ENCODE results near the gene MRPS31.
A peak's percentile ranks its signal among the peaks of the same experiment; 100 is the strongest.
"Not testable (repeated sequence)": the region's sequence is repeated elsewhere in the genome, so short reads cannot be mapped to it uniquely, and the experiment has no call there.

Gene MRPS31

DNA sequence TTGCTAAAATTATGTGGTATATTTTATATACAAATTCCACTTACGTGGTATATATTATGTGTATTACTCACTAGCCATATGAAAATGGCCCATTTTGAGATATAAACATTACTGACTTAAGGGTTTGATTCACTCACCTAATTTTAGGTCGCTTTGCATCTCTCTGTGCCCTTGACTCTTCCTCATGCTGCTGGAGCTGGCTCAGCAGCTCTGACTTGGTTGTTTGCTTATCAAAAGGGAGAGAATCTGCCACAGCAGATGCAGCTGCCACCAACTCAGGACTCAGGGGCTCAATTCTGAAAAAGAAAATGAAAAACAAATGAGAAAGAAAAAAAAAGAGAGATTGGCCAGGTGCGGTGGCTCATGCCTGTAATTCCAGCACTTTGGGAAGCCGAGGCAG lies 12.2 kb downstream of the MRPS31 start:
- no peak for DNase-seq

DNA sequence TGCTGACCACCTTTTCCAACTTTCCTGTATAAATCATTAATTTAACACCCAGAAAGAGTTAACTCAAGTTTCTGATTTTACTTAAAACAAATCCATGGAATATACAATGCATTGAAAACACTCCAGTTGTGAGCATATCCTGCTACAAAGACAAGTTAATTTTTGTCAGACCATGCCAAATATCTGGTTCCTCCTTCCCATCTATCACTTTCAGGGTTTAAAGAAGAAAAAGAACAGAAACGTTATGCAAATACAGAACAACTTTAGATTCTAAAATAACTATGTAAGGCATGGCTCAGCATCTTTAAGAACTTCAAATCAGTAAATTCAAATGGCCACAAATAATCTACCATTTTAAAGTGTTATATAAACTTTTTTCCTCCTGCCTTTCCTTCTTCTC lies 14.9 kb downstream of the MRPS31 start:
- no peak for DNase-seq

DNA sequence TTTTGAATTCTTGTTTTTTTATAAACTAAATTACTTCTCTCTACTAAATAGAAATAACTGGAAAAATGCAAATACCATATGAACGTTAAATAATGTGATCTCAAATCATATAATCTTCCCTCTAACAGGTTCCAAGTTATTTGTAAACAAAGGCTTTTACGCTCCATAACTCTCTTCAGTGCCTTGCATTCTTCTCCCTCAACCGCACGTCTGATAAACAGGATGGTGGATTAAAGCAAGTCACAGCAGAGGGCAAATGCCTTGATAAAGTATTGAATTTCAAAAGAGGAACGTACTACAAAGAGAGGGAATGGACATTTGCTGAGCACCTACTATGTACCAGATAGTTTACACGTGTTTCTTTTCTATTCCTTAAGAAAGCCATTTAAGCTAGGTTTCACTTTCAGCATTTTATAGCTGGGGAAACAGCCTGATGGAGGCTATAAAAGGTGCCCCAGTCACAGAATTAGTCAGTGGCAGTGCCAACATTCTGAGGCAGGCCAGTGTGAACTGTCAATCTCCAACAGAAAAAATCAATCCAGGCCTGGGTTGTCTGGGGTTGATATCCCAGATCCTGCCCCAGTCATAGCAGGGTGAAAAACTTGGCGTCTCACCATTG lies 15.8 kb downstream of the MRPS31 start:
- DNase-seq, result no peak

- DNase-seq, result no peak
Measured at GRCh38 chr13:40749327-40749726, 21.7 kb downstream of the MRPS31 start.

GRCh38 chr13:40735232-40735548 lies 35.8 kb downstream of the MRPS31 start:
- DNase-seq, result not testable (repeated sequence)

- DNase-seq, result not testable (repeated sequence)
Measured at GRCh38 chr13:40734536-40735231, 36.3 kb downstream of the MRPS31 start.

- no peak for DNase-seq
Measured at GRCh38 chr13:40732658-40733057, 38.3 kb downstream of the MRPS31 start.

DNA sequence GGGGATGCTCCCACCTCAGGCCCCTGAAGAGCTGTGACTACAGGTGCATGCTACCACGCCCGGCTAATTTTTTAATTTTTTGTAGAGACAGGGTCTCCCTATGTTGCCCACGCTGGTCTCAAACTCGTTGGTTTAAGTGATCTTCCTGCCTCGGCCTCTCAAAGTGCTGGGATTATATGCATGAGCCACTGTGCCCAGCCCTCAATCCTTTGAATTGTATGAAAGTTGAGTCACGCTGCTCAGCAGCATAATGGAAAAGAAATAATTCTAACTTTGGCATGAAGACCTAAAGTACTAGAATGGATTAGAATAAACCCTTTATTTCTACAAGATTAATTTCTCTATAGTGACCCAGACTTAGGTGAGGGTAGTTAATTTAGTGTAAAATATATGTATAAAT lies 42.4 kb downstream of the MRPS31 start:
- DNase-seq, result no peak

DNA sequence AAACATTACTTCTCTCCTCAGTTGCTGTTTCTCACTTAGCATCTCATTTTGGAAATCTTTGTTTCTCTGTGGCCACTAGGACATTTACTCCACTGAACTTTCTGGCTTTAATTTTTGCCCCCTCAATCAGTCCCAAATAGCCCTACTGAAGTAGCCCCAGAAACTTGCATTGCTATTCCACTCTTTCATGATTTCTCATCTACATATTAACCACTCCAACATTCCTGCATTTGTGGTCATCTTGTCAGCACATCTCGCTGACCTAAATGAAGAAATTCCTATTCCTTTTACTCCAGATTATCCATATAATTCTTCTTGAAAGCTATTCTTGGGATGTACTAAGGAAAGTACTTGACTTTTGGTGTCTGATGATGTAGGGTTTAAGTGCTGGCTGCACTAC lies 56.6 kb downstream of the MRPS31 start:
- not testable (repeated sequence) for DNase-seq

DNA sequence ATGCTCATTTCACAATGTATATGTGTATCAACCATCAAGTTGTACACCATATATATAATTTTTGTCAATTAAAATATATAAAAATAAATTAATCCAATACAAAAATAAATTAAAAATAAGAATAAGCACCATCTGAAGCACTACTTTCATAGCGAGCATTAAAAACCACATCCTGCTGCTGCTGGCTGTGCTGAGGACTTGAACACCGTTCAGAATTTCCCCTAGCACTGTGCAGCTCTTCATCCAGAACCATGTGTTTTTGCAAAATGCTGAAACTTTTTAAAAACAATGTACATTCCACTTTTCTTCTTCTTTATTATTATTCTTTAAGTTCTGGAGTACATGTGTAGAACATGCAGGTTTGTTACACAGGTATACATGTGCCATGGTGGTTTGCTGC lies 64.6 kb downstream of the MRPS31 start:
- DNase-seq, result no peak

GRCh38 chr13:40697711-40698110 lies 73.3 kb downstream of the MRPS31 start:
- DNase-seq, result no peak

DNA sequence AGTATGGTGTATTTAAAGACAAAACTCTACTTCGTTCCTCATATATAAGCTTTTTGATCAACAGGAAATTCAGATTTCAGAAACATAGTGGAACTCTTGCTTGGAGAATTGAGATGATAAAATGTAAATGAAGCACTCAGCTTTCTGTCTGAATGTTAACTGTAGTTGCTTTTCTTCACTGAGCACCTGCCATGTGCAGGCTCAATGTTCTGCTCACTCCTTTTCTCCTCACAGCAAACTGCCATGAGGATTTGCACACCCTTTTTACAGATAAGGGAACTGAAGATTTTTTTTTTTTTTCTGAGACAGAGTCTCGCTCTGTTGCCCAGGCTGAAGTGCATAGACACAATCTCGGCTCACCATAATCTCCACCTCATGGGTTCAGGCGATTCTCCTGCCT lies 76.6 kb downstream of the MRPS31 start:
- DNase-seq, result no peak

DNA sequence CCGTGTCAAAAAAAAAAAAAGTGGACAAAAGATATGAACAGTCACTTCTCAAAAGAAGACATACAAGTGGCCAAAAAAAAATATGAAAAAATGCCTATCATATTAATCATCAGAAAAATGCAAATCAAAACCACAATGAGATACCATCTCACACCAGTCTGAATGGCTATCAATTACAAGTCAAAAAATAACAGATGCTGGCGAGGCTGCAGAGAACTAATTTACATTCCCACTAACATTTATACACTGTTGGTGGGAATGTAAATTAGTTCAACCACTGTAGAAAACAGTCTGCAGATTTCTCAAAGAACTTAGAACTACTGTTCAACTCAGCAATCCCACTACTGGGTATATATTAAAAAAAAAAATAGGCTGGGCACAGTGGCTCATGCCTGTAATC lies 78.0 kb downstream of the MRPS31 start:
- DNase-seq, result no peak

DNA sequence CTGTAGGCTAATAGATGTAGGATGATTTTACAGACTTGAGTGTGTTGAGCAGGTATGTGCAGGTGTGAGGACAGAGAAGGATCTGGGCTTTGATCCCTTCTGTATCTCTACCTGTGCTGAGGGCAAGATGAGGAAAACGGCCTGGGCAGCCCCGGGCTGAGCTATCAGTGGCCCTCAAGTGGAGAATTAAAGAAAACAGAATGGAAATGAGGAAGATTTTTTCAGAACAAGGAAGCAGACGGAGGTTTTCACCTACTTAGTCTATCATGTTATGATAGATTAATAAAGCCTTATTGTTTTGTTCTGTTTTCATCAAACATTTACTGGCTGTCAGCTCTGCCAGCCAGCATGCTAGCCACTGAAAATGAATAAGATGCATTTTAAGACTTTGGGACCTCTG lies 82.2 kb downstream of the MRPS31 start:
- DNase-seq, result no peak

- DNase-seq, result peak; percentile 13
Measured at GRCh38 chr13:40682449-40683240, 88.3 kb downstream of the MRPS31 start.

GRCh38 chr13:40681341-40682146 lies 89.4 kb downstream of the MRPS31 start:
- DNase-seq, result no peak

GRCh38 chr13:40680659-40681323 lies 90.2 kb downstream of the MRPS31 start:
- DNase-seq, result no peak

DNA sequence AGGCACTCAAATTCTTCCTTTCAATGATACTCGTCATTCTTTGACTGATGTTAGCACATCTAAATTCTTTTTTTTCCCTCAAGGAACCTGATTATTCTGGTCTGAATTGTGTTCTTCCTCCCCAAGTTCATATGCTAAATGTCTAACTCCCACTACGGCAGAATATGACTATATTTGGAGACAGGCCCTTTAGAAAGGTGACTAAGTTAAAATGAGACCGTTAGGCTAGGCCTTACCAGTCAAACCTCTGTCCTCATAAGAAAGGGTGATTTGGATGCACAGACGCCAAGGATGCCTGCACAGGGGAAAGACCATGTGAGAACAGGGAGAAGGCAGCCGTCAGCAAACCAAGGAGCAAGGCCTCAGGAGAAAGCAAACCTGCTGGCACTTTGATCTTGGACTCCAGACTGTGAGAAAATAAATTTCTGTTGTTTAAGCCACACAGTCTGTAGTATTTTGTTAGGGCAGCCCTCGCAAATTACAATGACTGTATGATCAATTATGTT lies 91.5 kb downstream of the MRPS31 start:
- DNase-seq, result no peak

Measured in NCI-H1105 (cell line).